Mesendoderm (in vitro differentiated cells): Measurements from ENCODE around the gene ARHGEF19.
A peak's percentile ranks its signal among the peaks of the same experiment; 100 is the strongest.
"Not testable (repeated sequence)": the region's sequence is repeated elsewhere in the genome, so short reads cannot be mapped to it uniquely, and the experiment has no call there.

Experiments
- DNase-seq: peaks from one replicate; pipeline ENCODE4 v3.0.0; 2013
- H2AK5ac ChIP-seq: 2 replicates; pipeline ENCODE4 v1.6.1; 2013; ENCODE audit warnings: low read length, inconsistent platforms
- H2BK120ac ChIP-seq: 2 replicates; pipeline ENCODE4 v1.6.1; 2013; ENCODE audit warnings: low read depth, mild to moderate bottlenecking, low read length, moderate library complexity, mixed read lengths
- H2BK15ac ChIP-seq: replicated peaks from 2 replicates; pipeline ENCODE4 v1.6.1; 2013; ENCODE audit warnings: low read depth, mild to moderate bottlenecking, moderate library complexity
- H2BK5ac ChIP-seq: 2 replicates; pipeline ENCODE4 v1.6.1; 2013; ENCODE audit warnings: low read length, inconsistent platforms
- H3K18ac ChIP-seq: 2 replicates; pipeline ENCODE4 v1.6.1; 2013; ENCODE audit warnings: mild to moderate bottlenecking, low read length, mixed read lengths
- H3K23ac ChIP-seq: one replicate; pipeline ENCODE4 v1.6.1; 2013; ENCODE audit warnings: low read length
- H3K27ac ChIP-seq: 2 replicates; pipeline ENCODE4 v1.5.1; 2013; ENCODE audit warnings: low read depth, mild to moderate bottlenecking, inconsistent platforms, low read length, moderate library complexity
- H3K27me3 ChIP-seq: 2 replicates; pipeline ENCODE4 v1.6.1; 2013; ENCODE audit warnings: low read length, control low read depth, mild to moderate bottlenecking, inconsistent platforms; ENCODE audit not compliant: insufficient read depth, poor library complexity
- H3K36me3 ChIP-seq: 2 replicates; pipeline ENCODE4 v1.6.1; 2013; ENCODE audit warnings: low read length, inconsistent platforms; ENCODE audit not compliant: control insufficient read depth, insufficient read depth
- H3K4ac ChIP-seq: one replicate; pipeline ENCODE4 v1.6.1; 2013; ENCODE audit warnings: low read depth, mild to moderate bottlenecking, low read length, moderate library complexity
- H3K4me1 ChIP-seq: 2 replicates; pipeline ENCODE4 v1.6.1; 2013; ENCODE audit warnings: low read depth, low read length, inconsistent platforms; ENCODE audit not compliant: control insufficient read depth
- H3K4me2 ChIP-seq: 2 replicates; pipeline ENCODE4 v1.6.1; 2013; ENCODE audit warnings: low read length
- H3K4me3 ChIP-seq: 2 replicates; pipeline ENCODE4 v1.5.1; 2013; ENCODE audit warnings: mild to moderate bottlenecking, low read length
- H3K56ac ChIP-seq: one replicate; pipeline ENCODE4 v1.6.1; 2013; ENCODE audit warnings: low read length
- H3K79me1 ChIP-seq: 2 replicates; pipeline ENCODE4 v1.6.1; 2013; ENCODE audit warnings: low read length, inconsistent platforms
- H3K79me2 ChIP-seq: 2 replicates; pipeline ENCODE4 v1.6.1; 2013; ENCODE audit warnings: mild to moderate bottlenecking, low read length; ENCODE audit not compliant: control insufficient read depth, insufficient read depth
- H3K9ac ChIP-seq: 2 replicates; pipeline ENCODE4 v1.6.1; 2013; ENCODE audit warnings: low read length, inconsistent platforms
- H4K5ac ChIP-seq: one replicate; pipeline ENCODE4 v1.6.1; 2013; ENCODE audit warnings: low read length
- H4K8ac ChIP-seq: one replicate; pipeline ENCODE4 v1.6.1; 2013; ENCODE audit warnings: low read depth, mild to moderate bottlenecking, control low read depth, low read length, moderate library complexity
- WGBS: extraction: QIAGEN DNeasy Blood & Tissue Kit; methylation state at CpG from one replicate; pipeline ENCODE4 v1.1.7; 2013; ENCODE audit warnings: low lambda C conversion rate, missing lambda C conversion rate; ENCODE audit not compliant: insufficient coverage; ENCODE audit errors: extremely low coverage; 5-methylcytosine and 5-hydroxymethylcytosine counted together

The ARHGEF19 gene

DNA sequence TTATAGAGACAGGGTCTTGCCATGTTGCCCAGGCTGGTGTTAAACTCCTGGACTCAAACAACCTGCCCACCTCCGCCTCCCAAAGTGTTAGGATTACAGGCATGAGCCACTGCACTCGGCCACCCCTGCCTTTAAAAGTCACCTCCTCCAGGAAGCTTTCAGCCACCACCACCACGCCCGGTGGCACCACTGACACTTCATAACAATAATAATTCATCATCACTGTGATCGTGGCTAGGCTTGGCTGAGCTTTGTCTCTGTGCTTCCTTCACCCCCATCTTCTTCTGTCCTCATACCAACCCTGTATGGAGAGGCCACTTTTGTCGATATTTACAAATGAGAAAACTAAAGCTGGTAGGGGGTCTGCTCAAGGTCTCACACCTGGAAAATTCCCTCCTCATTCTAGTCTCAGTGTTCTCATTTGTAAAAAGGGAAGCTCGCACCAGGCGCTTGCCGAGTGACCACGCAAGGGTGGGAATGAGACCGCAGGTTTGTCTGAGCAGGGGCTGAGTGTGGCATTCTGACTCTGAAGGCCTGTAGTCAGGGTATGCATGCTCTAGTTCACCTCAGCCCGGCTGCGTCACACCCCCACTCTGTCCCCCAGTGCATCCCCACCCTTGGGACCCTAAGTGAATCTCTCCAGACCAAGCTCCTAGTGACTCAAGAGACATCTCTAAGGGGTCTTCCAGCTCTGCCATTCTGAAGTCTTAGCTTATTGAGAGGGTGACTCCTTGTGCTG, 43.7 kb downstream of the ARHGEF19 start:
- WGBS = no CpG with 5 or more reads among the region's 13 CpGs
- H3K4ac ChIP-seq = peak overlapping the region; percentile 76

DNA sequence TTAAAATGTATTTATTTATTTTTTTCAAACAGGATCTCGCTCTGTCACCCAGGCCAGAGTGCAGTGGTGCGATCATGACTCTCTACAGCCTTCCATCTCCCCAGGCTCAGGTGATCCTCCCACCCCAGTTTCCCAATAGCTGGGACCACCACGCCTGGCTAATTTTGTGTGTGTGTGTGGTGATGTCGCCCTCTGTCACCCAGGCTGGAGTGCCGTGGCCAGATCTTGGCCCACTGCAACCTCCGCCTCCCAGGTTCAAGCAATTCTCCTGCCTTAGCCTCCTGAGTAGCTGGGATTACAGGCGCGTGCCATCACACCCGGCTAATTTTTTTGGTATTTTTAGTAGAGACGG, 44.3 kb downstream of the ARHGEF19 start:
- H2BK120ac ChIP-seq, H2AK5ac ChIP-seq, H3K36me3 ChIP-seq, H3K79me2 ChIP-seq, H4K8ac ChIP-seq, H4K5ac ChIP-seq, H2BK15ac ChIP-seq, H3K4me2 ChIP-seq, H3K23ac ChIP-seq, DNase-seq, H3K27me3 ChIP-seq, H3K79me1 ChIP-seq, H3K4me3 ChIP-seq: not testable (repeated sequence)
- Histone ChIP-seq H3K9ac (peak overlapping the region; percentile 61), H3K4ac (peak overlapping the region; percentile 41), H2BK5ac (peak overlapping the region; percentile 94), H3K4me1 (peaks cover 16% of the 10 kb centered on the region), H3K56ac (peak overlapping the region; percentile 92), H3K27ac (peak overlapping the region; percentile 83), H3K18ac (peak overlapping the region; percentile 46)
- WGBS = no CpG with 5 or more reads among the region's 10 CpGs

More for the DNA sequence above, 43.7 kb downstream of the ARHGEF19 start:
- Histone ChIP-seq H3K27me3 (no peaks in the 10 kb centered on the region), H3K56ac (peak overlapping the region; percentile 83), H2BK15ac (no peak overlapping the region), H3K4me3 (no peak overlapping the region), H3K9ac (peak overlapping the region; percentile 39), H3K79me2 (no peaks in the 10 kb centered on the region), H3K36me3 (no peaks in the 10 kb centered on the region), H3K23ac (no peak overlapping the region), H2AK5ac (peak overlapping the region; percentile 94), H3K18ac (peak overlapping the region; percentile 28), H2BK5ac (peak overlapping the region; percentile 89), H3K79me1 (peaks cover 2% of the 10 kb centered on the region), H3K4me1 (peaks cover 16% of the 10 kb centered on the region), H4K5ac (no peak overlapping the region), H3K4me2 (no peak overlapping the region), H2BK120ac (peak overlapping the region; percentile 55), H4K8ac (no peak overlapping the region), H3K27ac (peak overlapping the region; percentile 63)
- DNase-seq = no peak

DNA sequence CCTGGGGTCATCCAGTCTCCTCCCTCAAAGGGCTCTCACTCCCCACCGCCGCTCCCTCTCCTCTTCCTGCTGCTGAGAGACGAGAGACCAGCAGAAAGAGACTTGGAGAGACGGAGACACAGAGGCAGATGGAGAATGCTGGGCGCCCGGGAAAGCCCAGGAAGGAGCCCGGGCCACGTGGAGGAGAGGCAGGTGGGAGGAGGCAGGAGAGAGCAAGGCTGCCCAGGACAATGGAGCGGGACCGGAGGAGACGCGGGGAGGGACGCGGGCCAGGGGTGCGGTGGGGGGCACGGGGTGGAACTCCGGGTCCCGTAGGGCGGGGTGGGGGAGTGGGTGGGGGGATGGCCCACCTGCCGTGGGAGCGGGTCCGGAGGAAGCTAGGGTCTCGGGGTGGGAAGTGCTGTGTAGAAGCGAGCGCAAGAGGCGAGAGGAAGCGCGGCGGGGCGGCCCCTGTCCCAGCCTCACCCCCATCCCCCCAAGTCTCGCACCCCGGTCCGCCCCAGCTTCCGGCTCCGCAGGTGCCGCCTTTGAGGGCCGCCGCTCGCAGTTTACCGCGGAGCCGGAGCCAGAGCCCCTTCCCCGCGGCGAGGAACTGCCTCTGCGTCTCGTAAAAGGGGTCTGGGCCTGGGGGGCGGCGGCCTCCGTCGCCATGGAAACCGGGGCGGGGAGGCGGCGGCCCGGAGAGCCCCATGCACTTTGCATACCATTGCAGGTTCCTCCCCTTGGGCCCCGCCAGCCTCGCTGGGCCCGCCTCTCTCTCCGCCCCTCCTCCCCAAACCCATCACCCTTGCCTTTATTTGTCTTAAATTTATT, 44.9 kb downstream of the ARHGEF19 start:
- Histone ChIP-seq H3K27me3 (no peaks in the 10 kb centered on the region), H2AK5ac (peak overlapping the region; percentile 86), H3K18ac (peak overlapping the region; percentile 63), H4K8ac (no peak overlapping the region), H3K27ac (peak overlapping the region; percentile 95), H3K4me2 (peak overlapping the region; percentile 57), H4K5ac (peak overlapping the region; percentile 47), H3K79me1 (peaks cover 2% of the 10 kb centered on the region), H2BK120ac (peak overlapping the region; percentile 69), H2BK15ac (no peak overlapping the region), H3K4ac (peak overlapping the region; percentile 89), H2BK5ac (peak overlapping the region; percentile 98), H3K9ac (peak overlapping the region; percentile 81), H3K4me3 (no peak overlapping the region), H3K56ac (peak overlapping the region; percentile 91), H3K4me1 (peaks cover 17% of the 10 kb centered on the region), H3K36me3 (no peaks in the 10 kb centered on the region), H3K79me2 (no peaks in the 10 kb centered on the region), H3K23ac (no peak overlapping the region)
- DNase-seq = peak; percentile 99
- no CpG with 5 or more reads among the region's 60 CpGs for WGBS

DNA sequence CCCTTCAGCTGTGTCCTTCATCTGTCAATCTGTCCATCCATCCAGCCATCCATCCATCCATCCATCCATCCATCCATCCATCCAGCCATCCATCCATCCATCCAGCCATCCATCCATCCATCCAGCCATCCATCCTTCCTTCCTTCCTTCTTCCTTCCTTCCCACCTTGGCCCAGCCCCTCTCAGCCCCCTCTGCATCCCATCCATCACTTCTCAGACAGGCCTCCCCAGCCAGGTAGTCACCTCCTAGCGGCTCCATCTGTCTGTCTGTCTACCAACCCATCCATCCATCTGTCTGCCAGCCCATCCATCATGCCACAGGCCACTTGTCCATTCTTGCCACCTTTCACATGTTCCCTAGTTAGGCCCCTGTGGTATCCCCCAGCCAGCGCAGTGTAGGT, 46.3 kb downstream of the ARHGEF19 start:
- H4K5ac ChIP-seq = no peak overlapping the region
- no peak overlapping the region for H3K9ac ChIP-seq
- peak overlapping the region; percentile 99 for H2AK5ac ChIP-seq
- H2BK5ac ChIP-seq = peak overlapping the region; percentile 38
- H3K4ac ChIP-seq = no peak overlapping the region
- H3K4me1 ChIP-seq = peaks cover 24% of the 10 kb centered on the region
- no CpG with 5 or more reads among the region's 2 CpGs for WGBS
- H3K79me2 ChIP-seq = no peaks in the 10 kb centered on the region
- H3K18ac ChIP-seq = peak overlapping the region; percentile 0
- peaks cover 2% of the 10 kb centered on the region for H3K79me1 ChIP-seq
- H3K56ac ChIP-seq = peak overlapping the region; percentile 8
- H3K27ac ChIP-seq = no peak overlapping the region
- H4K8ac ChIP-seq = no peak overlapping the region
- no peak overlapping the region for H2BK15ac ChIP-seq
- no peak overlapping the region for H2BK120ac ChIP-seq
- no peak for DNase-seq
- no peak overlapping the region for H3K23ac ChIP-seq
- H3K36me3 ChIP-seq = no peaks in the 10 kb centered on the region
- H3K4me2 ChIP-seq = no peak overlapping the region
- no peak overlapping the region for H3K4me3 ChIP-seq
- no peaks in the 10 kb centered on the region for H3K27me3 ChIP-seq

DNA sequence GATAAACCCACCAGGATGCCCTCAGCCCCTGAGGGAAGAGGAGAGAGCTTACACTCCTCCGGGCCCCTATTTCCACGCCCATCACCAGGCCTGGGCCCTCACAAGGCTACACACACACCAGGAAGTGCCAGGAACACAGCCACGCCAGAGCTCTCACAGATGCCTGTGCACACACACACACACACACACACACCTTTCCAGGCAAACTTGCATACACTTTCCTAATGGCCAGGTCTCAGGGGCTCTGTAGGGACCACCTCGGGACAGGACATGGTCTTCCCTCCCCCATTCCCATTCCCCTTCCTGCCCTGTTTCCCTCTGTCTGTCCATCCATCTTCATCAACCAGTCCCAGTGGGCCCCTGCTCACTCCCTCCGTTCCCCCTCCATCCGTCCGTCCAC, 46.9 kb downstream of the ARHGEF19 start:
- H3K27me3 ChIP-seq = no peaks in the 10 kb centered on the region
- H3K79me1 ChIP-seq = peaks cover 2% of the 10 kb centered on the region
- H3K4me2 ChIP-seq = no peak overlapping the region
- no peaks in the 10 kb centered on the region for H3K79me2 ChIP-seq
- peak overlapping the region; percentile 99 for H2AK5ac ChIP-seq
- H3K36me3 ChIP-seq = no peaks in the 10 kb centered on the region
- H4K5ac ChIP-seq = peak overlapping the region; percentile 50
- no peak overlapping the region for H2BK15ac ChIP-seq
- no peak for DNase-seq
- H3K4me3 ChIP-seq = no peak overlapping the region
- peak overlapping the region; percentile 42 for H3K18ac ChIP-seq
- H2BK5ac ChIP-seq = peak overlapping the region; percentile 86
- H2BK120ac ChIP-seq = no peak overlapping the region
- peaks cover 24% of the 10 kb centered on the region for H3K4me1 ChIP-seq
- peak overlapping the region; percentile 36 for H3K9ac ChIP-seq
- no CpG with 5 or more reads among the region's 7 CpGs for WGBS
- peak overlapping the region; percentile 74 for H3K4ac ChIP-seq
- no peak overlapping the region for H4K8ac ChIP-seq
- H3K23ac ChIP-seq = peak overlapping the region; percentile 95
- peak overlapping the region; percentile 85 for H3K56ac ChIP-seq
- H3K27ac ChIP-seq = peak overlapping the region; percentile 4
